GM21381 (cell line): ENCODE results near the gene SRSF5.
"Not testable (repeated sequence)": the region's sequence is repeated elsewhere in the genome, so short reads cannot be mapped to it uniquely, and the experiment has no call there.

Experiments
- ATAC-seq: cut with Tn5 transposase; IDR thresholded peaks from one replicate; pipeline ENCODE4 v1.9.1; 2021; ENCODE audit warnings: mild to moderate bottlenecking, moderate library complexity; ENCODE audit not compliant: unreplicated experiment

SRSF5 gene

DNA sequence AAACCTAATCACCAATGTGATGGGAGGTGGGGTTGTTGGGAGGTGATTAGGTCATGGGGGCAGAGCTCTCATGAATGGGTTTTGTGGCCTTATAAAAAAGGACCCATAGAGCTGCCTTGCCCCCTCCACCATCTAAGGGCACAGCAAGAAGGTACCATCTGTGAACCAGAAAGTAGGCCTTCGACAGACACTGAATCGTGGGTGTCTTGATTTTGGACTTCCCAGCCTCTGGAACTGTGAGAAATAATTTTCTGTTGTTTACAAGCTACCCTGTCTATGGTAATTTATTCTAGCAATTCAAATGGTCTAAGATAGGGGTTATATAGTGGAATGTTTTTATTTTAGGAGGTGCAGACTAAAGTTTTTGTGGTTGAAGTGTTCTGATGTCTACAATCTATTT is 38.0 kb downstream of the SRSF5 start:
- ATAC-seq = no peak

DNA sequence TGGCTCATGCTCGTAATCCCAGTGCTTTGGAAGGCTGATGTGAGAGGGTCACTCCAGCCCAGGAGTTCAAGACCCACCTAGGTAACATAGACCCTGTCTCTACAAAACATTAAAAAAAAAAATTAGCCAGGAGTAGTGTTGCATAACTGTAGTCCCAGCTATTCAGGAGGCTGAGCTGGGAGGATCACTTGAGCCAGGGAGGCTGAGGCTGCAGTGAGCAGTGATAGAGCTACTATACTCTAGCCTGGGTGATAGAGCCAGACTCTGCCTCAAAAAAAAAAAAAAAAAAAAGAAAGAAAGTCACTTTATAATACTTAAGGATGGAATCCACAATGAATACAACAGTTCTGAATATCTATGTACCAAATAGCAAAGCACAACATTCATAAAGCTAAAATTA is 40.2 kb downstream of the SRSF5 start:
- ATAC-seq = no peak

DNA sequence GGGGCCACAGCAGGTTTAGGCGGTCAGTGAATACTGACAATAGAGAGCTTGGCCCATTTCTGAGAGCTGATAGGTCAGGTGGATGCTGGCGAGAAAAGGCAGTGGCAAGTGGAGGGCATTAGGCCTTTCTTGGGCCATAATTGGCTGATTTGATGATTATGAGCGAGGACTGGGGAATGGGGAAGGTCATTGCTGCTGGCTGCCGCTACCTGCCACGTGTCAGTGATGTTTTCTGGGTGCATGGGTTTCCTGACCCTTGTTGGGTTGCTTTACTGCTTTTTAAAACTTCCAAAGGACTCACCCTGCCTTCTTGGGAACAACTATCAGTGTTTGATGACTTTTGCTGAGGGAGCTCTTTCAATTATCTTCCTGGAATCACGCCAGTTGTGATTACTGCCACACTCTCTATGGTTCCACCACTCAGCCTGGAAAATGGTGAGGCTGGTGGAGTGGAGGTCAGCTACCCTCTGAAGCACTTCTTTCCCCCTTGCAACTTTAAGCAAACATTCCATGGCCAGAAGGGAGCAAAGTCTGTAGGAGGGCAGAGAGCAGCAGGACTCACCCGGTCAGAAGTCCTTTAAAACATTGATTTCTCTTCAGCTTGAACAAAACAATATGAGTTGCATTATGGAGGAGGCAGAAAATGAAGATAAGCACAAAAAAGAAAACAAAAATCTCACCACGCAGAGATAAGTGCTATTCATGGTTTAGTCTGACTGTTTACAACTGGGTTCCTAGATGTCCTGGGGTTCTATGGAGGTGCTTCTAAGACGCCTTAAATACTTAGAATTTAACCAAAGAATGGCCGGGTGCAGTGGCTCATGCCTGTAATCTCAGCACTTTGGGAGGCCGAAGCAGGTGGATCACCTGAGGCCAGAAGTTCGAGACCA is 42.2 kb downstream of the SRSF5 start:
- ATAC-seq = no peak

DNA sequence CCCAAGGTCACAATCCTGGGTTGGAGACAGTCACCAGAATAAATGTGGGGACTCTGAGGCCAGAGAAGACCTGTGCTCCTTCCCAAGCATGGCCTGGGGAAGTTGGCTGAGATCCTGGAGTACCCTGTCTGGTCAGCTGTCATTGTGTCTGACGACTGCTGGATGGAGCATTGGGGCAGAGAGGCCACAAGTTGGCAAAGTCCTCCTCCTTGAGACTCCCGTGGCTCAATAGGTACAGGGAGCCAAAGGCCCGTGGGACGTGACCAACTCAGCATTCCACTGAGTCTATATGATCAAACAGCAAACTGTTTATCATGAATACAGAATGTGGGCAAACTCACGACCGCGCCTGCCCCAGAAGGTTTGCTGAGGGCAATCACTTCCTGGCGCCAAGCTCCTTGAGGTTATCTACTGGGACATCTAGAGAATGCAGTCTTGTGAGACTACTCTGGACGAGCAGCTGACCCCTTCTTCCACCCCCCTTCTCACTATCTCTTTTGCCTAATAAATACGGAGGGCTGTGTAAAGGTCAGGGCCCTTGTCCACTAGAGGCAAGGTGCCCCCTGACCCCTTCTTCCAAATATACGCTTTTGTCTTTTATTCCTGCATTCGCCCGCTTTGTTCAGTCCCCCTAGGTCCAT is 44.4 kb downstream of the SRSF5 start:
- no peak for ATAC-seq

DNA sequence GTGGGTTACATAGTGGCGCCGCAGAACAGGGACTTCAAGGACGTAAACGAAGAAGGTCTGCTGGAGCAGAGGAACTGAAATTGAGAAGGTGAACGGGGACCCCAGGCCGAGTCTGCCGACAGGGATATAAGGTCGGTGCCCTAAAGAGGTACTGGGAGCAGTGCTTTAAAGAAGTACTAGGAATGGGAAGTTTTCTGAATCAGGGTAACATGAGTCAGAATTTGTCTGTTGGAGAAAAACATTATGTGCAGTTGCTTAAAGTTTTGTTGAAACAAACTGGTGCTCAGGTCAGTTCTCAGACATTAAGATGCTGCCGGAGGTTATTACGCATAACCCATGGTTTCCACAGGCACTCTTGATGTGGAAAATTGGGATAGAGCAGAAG is 44.9 kb downstream of the SRSF5 start:
- ATAC-seq = no peak

DNA sequence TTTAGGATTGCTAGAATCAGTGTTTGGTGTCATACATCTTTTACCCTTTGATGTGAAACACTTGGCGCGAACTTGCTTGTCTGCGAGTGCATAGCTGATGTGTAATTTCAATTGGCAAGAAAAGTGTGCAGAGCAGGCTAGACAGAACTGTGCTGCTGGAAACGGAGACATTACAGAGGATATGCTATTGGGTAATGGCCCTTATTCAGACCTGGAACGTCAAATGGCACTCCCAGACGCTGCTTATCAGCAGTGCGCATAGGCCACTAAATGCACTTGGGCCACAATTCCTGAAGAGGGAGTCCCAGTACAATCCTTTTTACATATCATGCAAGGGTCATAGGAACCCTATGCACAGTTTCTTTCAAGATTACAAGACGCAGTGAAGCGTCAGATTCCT is 45.8 kb downstream of the SRSF5 start:
- no peak for ATAC-seq

DNA sequence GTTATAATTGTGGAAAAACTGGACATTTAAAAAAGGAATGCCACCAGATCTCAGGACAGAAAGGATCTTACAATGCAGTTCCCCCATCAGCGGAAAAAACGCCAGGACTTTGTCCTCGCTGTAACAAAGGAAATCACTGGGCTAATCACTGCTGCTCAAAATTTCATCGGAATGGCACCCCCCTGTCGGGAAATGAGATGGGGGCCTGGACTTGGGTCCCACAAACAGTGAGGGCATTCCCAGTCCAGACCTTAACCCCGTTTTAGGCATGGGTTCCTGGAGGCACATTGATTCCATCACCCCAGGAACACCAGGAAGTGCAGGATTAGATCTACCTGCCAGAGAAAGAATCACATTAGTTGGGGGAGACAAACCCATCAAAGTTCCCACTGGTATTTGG is 46.4 kb downstream of the SRSF5 start:
- ATAC-seq = not testable (repeated sequence)

DNA sequence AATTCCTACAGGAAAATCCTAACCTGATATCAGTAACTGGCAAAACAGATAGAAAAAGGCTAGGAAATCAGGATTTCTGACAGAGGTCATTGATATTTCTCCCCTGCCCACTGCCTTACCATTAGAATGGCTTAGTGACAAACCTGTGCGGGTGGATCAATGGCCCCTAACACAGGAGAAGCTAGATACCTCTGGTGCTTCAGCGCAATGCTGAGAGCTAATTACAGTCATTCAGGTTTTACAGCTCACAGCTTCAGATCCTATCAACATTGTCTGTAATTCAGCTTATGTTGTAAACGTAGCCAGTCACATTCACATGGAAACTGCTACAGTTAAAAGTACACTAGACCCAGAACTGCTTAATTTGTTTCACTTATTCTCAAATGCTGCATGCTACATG is 47.5 kb downstream of the SRSF5 start:
- ATAC-seq = no peak

DNA sequence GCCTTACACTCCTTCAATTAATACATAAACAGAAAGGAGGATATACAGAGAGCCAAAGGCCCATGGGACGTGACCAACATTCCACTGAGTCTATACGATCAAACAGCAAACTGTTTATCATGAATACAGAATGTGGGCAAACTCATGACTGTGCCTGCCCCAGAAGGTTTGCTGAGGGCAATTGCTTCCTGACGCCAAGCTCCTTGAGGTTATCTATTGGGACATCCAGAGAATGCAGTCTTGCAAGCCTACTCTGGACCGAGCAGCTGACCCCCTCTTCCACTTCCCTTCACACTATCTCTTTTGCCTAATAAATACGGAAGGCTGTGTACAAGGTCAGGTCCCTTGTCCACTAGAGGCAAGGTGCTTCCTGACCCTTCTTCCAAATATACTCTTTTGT is 48.6 kb downstream of the SRSF5 start:
- no peak for ATAC-seq

DNA sequence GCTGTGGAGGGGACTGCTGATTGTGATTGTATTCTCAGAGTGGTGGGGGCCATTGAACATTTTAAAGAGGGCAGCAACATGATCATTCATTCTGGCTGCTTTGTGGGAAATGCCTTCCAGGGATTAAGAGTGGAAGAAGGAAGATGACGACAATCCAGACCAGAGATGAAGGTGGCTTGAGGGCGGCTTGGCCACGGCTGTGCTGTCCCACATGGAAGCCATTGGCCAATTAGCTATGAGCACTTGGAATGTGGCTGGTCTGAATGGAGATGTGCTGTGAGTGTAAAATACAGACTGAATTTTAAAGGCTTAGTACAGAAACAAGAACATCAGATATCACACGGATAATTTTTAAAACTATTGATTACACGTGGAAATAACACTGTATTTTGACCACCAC is 49.3 kb downstream of the SRSF5 start:
- ATAC-seq = no peak

DNA sequence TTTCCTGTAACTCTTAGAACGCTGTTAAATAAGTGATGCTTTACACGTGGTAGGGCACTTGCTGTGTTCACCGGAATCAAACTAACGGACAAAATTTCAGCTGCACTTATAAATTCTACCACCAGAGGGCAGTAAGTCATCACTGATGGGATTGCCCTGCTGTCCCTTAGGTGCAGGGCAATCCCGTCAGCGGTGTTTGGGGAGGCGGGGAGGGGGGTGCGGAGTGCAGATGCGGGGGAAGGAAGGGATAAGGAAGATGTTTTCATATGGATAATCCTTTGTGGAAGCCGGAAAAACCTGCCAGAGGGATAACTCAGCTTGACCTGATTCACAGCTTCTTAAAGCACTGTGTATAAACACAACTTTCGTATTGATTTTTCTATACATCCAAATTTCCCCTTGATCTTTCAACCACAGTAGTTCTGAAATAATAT is 51.8 kb downstream of the SRSF5 start:
- peak; percentile 66 for ATAC-seq

DNA sequence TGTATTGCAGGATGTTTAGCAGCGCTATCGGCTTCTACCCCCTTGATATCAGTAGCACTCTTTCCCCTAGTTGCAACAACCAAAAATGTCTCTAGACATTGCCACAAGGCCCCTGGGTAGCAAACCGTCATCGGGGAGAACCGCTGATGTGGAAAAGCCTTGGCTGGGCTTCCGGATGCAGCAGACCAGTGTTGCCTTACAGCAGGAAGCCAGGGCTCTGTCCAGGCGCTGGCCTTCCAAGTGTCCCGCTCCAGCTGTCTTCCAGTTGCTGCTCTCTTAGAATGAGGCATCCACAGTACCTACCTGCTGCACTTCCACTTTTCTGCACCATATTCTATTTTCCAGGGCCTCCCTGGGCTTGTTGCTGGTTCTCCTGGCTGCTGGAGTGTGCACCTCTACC is 52.7 kb downstream of the SRSF5 start:
- no peak for ATAC-seq

DNA sequence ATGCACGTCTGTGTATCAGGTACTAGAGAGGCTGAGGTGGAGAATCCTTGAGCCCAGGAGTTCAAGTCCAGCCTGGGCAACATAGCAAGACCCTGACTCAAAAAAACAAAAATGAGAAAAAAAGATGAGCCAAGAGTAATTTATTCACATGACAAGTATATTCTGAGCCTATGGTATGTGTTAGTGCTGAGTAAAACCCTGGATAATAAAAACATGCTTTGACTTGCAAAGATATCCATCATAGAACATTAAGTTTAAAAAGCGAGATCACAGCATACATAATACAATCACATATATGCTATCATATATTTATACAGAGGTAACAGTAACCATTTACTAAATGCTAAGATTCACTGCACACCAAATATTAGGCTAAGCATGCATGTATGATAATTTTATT is 54.0 kb downstream of the SRSF5 start:
- ATAC-seq = no peak
